ENCODE data around the gene UBE2H. TPM values are rescaled to one million over a fixed set of nuclear protein-coding genes. Genes with fewer than 3 reads are reported as not detected.

UBE2H gene
- total and polyA plus RNA-seq, 2 donors from 2014 or later = 40.6 to 107 TPM

GRCh38 chr7:129914536-129915272 is 38.1 kb downstream of the UBE2H start:
- Histone ChIP-seq H3K27ac (ENCODE audit: low read depth in 2 of 2, low read length in 2 of 2) (no peak overlapping the region), H3K9me3 (ENCODE audit: control insufficient read depth in 2 of 3, insufficient read depth in 1 of 3, low read length in 3 of 3) (no peaks in the 10 kb centered on the region), H3K4me3 (ENCODE audit: low read length in 3 of 3) (no peak overlapping the region), H3K36me3 (ENCODE audit: control insufficient read depth in 2 of 3, insufficient read depth in 3 of 3, low read length in 3 of 3) (peaks cover 0 to 2% (median 0%) of the 10 kb centered on the region in 3 donors), H3K27me3 (ENCODE audit: control insufficient read depth, insufficient read depth, low read length) (no peaks in the 10 kb centered on the region), H3K4me1 (ENCODE audit: control insufficient read depth in 2 of 3, insufficient read depth in 2 of 3, low read depth in 1 of 3, low read length in 3 of 3) (peaks cover 0 to 20% (median 6%) of the 10 kb centered on the region in 3 donors), H3K9ac (ENCODE audit: low read length in 3 of 3) (no peak overlapping the region)
- peak in 1 of 5 donors; percentile 41 for DNase-seq
- no peak for FAIRE-seq
- TF ChIP-seq CTCF (IDR thresholded peaks at IDR 0.05; ENCODE audit: borderline replicate concordance, extremely low read depth, insufficient read depth) = no peak
- intact Hi-C loops (cut with DNase I) = no loop called here

- H3K27ac ChIP-seq (ENCODE audit: low read depth in 2 of 2, low read length in 2 of 2) = no peak overlapping the region
- no peak overlapping the region for H3K4me3 ChIP-seq (ENCODE audit: low read length in 3 of 3)
- peaks cover 0 to 11% (median 9%) of the 10 kb centered on the region in 3 donors for H3K4me1 ChIP-seq (ENCODE audit: control insufficient read depth in 2 of 3, insufficient read depth in 2 of 3, low read depth in 1 of 3, low read length in 3 of 3)
- no peak overlapping the region for H3K9ac ChIP-seq (ENCODE audit: low read length in 3 of 3)
- FAIRE-seq = no peak
- H3K27me3 ChIP-seq (ENCODE audit: control insufficient read depth, insufficient read depth, low read length) = no peaks in the 10 kb centered on the region
- TF ChIP-seq CTCF (IDR thresholded peaks at IDR 0.05; ENCODE audit: borderline replicate concordance, extremely low read depth, insufficient read depth) = no peak
- DNase-seq = no peak
- peaks cover 0 to 2% (median 0%) of the 10 kb centered on the region in 3 donors for H3K36me3 ChIP-seq (ENCODE audit: control insufficient read depth in 2 of 3, insufficient read depth in 3 of 3, low read length in 3 of 3)
- H3K9me3 ChIP-seq (ENCODE audit: control insufficient read depth in 2 of 3, insufficient read depth in 1 of 3, low read length in 3 of 3) = no peaks in the 10 kb centered on the region
- intact Hi-C loops (cut with DNase I) = no loop called here
These were observed 39.3 kb downstream of the UBE2H start for GRCh38 chr7:129913428-129913827.

GRCh38 chr7:129911790-129912189 is 41.0 kb downstream of the UBE2H start:
- no peaks in the 10 kb centered on the region for H3K27me3 ChIP-seq (ENCODE audit: control insufficient read depth, insufficient read depth, low read length)
- no peak overlapping the region for H3K4me3 ChIP-seq (ENCODE audit: low read length in 3 of 3)
- H3K4me1 ChIP-seq (ENCODE audit: control insufficient read depth in 2 of 3, insufficient read depth in 2 of 3, low read depth in 1 of 3, low read length in 3 of 3) = peaks cover 0 to 14% (median 14%) of the 10 kb centered on the region in 3 donors
- no peak overlapping the region for H3K27ac ChIP-seq (ENCODE audit: low read depth in 2 of 2, low read length in 2 of 2)
- DNase-seq = no peak
- intact Hi-C loops (cut with DNase I) = no loop called here
- H3K36me3 ChIP-seq (ENCODE audit: control insufficient read depth in 2 of 3, insufficient read depth in 3 of 3, low read length in 3 of 3) = peaks cover 0 to 2% (median 0%) of the 10 kb centered on the region in 3 donors
- H3K9ac ChIP-seq (ENCODE audit: low read length in 3 of 3) = no peak overlapping the region
- FAIRE-seq = no peak
- no peaks in the 10 kb centered on the region for H3K9me3 ChIP-seq (ENCODE audit: control insufficient read depth in 2 of 3, insufficient read depth in 1 of 3, low read length in 3 of 3)
- TF ChIP-seq CTCF (IDR thresholded peaks at IDR 0.05; ENCODE audit: borderline replicate concordance, extremely low read depth, insufficient read depth) = no peak
